Endothelial cell of umbilical vein (primary cell): ENCODE data around the gene RPS27.

ENCODE experiments used
- CTCF ChIP-seq, 2 donors: IDR thresholded peaks; 1 replicate in 1 of 2; 2 replicates in 1 of 2; pipeline ENCODE4 v1.5.1; 2011; ENCODE audit warnings: low read length in 2 of 2, mild to moderate bottlenecking in 2 of 2, moderate library complexity in 2 of 2, control low read depth in 1 of 2, inconsistent platforms in 1 of 2, low read depth in 1 of 2; ENCODE audit not compliant: insufficient read depth in 1 of 2; ENCODE audit errors: extremely low read depth in 1 of 2
- EZH2 ChIP-seq: IDR thresholded peaks from 2 replicates; pipeline ENCODE4 v1.6.1; 2012; ENCODE audit warnings: borderline replicate concordance, low read depth, mild to moderate bottlenecking, moderate library complexity, low read length, inconsistent platforms; ENCODE audit not compliant: severe bottlenecking
- POLR2AphosphoS5 ChIP-seq: IDR thresholded peaks from 2 replicates; pipeline ENCODE4 v1.6.1; 2012; ENCODE audit warnings: low read depth, mild to moderate bottlenecking, control low read depth, low read length, moderate library complexity; ENCODE audit not compliant: insufficient read depth

- TF ChIP-seq CTCF (IDR thresholded peaks at IDR 0.05; ENCODE audit: extremely low read depth in 1 of 2, insufficient read depth in 1 of 2, low read depth in 1 of 2, low read length in 2 of 2): no peak
- TF ChIP-seq EZH2: no peak
- TF ChIP-seq POLR2AphosphoS5: no peak
Measured at GRCh38 chr1:154014154-154014907, 23.8 kb downstream of the RPS27 start.
